Right atrium auricular region (tissue), 2 donors: Measurements from ENCODE around the gene LRIG1. TPM values are rescaled to one million over a fixed set of nuclear protein-coding genes. Genes with fewer than 3 reads are reported as not detected.

ENCODE experiments used
- DNase-seq: peaks from one replicate; pipeline ENCODE4 v3.0.0-alpha.2; 2019; ENCODE audit warnings: low spot score
- H3K27ac ChIP-seq, 2 donors: fragments of 200-600 bp; sonication (generic); 1 replicate in 1 of 2; 2 replicates in 1 of 2; pipeline ENCODE4 v1.5.1; 2016 to 2019
- H3K27me3 ChIP-seq, 2 donors: fragments of 200-600 bp; sonication (generic); one replicate each; pipeline versions ENCODE4 v1.5.1 to v1.6.0; 2017 to 2019
- H3K36me3 ChIP-seq: fragments of 200-600 bp; sonication (generic); one replicate; pipeline ENCODE4 v1.5.1; 2016
- H3K4me1 ChIP-seq, 2 donors: fragments of 200-600 bp; sonication (generic); one replicate each; pipeline versions ENCODE4 v1.5.1 to v1.6.0; 2017 to 2019
- H3K4me3 ChIP-seq, 2 donors: fragments of 200-600 bp; sonication (generic); 1 replicate in 1 of 2; 2 replicates in 1 of 2; pipeline ENCODE4 v1.5.1; 2017 to 2019; ENCODE audit warnings: mild to moderate bottlenecking in 1 of 2, moderate library complexity in 1 of 2
- H3K9me3 ChIP-seq, 2 donors: fragments of 200-600 bp; sonication (generic); one replicate each; pipeline ENCODE4 v1.5.1; 2019
- total RNA-seq, 2 donors: library from RNA; depleted of rRNA; stranded (reverse); fragments of >200 nt; gene quantifications; one replicate each; pipeline ENCODE4 v1.1.0, GENCODE V29; 2016
- TF ChIP-seq, protein P1 (sequence below), 2 donors: fragments of 200-600 bp; sonication (generic); IDR thresholded peaks; one replicate each; pipeline ENCODE4 v1.5.1; 2019; ENCODE audit warnings: antibody characterized with exemption in 2 of 2

Gene LRIG1
- total RNA-seq, 2 donors from 2014 or later: 147 to 179 TPM

DNA sequence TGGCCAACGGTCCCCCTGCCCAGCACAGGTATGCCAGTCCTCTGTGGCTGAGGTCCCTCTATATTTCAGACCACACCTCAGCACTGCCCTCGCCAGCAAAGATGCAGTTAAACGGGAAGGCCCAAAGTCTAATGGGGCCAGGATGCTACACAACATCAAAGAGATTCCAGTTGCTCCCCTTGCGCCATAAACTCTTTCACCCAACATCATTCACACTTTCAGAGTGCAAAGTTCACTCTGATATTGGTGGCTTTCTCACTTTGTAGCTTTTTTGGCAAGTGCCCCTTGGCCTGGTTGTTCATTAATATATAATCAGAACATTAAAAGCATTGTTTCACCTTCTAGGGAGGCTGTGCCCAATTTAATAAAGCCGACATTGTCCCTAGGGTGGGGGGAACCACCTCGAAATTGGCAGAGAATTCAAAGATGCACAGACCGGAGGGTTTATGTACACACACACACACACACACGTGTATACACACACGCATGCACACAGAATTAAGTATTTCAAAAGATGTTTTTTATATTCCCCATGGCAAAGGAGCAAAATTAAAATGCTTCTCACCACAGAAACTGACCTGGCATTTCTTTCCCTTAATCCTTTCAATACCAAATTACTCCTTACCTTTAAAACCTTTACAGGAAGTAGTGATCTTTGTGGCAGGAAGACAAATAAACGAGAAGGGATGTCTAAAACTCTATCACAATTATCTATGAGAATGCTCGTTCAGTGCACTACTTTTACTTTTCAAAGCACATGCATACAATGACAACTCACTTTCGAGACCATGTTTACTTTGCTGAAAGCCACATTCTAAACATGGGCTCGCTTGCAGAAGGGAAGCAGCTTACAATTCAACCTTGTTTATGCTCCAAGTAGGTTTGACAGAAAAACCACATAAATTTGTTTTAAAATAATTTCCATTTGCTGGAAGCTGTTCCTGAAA is 19.5 kb downstream of the LRIG1 start:
- peaks cover 0 to 95% of the 10 kb centered on the region in 2 donors for H3K4me1 ChIP-seq
- H3K27ac ChIP-seq: peak overlapping the region; percentile 93 to 97
- no peaks in the 10 kb centered on the region for H3K27me3 ChIP-seq
- no peak for DNase-seq
- H3K9me3 ChIP-seq: no peaks in the 10 kb centered on the region
- no peak overlapping the region for H3K4me3 ChIP-seq
- no peaks in the 10 kb centered on the region for H3K36me3 ChIP-seq
- TF ChIP-seq, protein P1, sequence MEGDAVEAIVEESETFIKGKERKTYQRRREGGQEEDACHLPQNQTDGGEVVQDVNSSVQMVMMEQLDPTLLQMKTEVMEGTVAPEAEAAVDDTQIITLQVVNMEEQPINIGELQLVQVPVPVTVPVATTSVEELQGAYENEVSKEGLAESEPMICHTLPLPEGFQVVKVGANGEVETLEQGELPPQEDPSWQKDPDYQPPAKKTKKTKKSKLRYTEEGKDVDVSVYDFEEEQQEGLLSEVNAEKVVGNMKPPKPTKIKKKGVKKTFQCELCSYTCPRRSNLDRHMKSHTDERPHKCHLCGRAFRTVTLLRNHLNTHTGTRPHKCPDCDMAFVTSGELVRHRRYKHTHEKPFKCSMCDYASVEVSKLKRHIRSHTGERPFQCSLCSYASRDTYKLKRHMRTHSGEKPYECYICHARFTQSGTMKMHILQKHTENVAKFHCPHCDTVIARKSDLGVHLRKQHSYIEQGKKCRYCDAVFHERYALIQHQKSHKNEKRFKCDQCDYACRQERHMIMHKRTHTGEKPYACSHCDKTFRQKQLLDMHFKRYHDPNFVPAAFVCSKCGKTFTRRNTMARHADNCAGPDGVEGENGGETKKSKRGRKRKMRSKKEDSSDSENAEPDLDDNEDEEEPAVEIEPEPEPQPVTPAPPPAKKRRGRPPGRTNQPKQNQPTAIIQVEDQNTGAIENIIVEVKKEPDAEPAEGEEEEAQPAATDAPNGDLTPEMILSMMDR (IDR thresholded peaks at IDR 0.05): no peak

DNA sequence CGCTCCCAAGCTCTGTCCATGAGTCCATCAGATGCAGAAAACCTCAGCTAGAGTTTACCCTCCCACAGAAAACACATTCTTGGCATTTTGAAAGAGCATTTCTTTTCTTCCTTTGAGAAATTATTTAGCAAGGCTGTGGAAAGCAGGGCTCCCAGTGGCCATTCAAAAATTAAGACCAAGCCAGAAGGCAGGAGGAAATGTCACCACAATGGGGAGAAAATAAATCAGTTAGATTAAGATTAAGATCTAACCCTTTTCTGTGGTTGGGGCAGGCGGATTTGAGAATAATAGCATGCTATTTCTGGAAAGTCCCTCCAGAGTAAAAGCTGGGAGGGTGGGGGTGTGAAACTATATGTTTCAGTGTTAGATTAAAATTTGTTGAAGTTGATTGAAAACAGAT is 20.2 kb downstream of the LRIG1 start:
- H3K27me3 ChIP-seq: no peaks in the 10 kb centered on the region
- no peak overlapping the region for H3K4me3 ChIP-seq
- H3K4me1 ChIP-seq: peaks cover 0 to 88% of the 10 kb centered on the region in 2 donors
- DNase-seq: no peak
- TF ChIP-seq, protein P1 (IDR thresholded peaks at IDR 0.05): no peak
- no peaks in the 10 kb centered on the region for H3K9me3 ChIP-seq
- H3K27ac ChIP-seq: peak overlapping the region; percentile 93 to 97
- H3K36me3 ChIP-seq: no peaks in the 10 kb centered on the region

DNA sequence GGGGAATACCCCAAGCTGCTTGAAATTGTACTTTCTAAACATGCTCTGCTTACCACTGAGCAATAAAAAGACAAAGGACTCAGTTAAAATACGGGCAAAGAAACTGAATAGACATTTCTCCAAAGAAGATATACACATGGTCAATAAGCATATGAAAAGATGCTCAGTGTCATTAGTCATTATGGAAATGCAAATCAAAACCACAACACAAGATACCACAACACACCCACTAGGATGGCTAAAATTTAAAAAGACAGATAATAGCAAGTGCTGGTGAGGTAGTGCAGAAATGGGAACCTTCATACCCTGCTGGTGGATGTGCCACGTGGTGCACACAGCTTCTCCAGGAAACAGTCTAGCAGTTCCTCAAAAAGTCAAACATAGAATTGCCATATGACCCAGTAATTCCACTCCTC is 21.3 kb downstream of the LRIG1 start:
- TF ChIP-seq, protein P1 (IDR thresholded peaks at IDR 0.05): no peak
- peaks cover 0 to 86% of the 10 kb centered on the region in 2 donors for H3K4me1 ChIP-seq

DNA sequence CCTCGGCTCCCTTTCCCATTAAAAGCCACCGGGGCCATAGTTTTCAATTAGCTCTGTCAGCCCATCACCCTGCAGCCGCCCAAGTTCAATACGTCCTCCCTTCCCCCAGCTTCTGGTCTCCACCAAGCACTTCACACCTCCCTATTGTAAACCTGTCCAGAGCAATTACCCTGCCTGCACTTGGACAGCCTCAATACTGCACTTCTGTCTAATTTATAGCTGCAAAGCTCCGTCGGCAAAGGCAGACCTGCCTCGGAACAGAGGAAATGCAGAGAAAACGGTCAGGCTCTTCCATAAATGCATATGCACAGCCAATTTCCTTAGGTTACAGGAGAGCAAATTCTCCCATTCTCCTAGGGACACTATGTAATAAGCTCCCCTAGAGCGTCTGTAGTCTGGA is 21.9 kb downstream of the LRIG1 start:
- DNase-seq: no peak
- H3K36me3 ChIP-seq: no peaks in the 10 kb centered on the region
- H3K9me3 ChIP-seq: no peaks in the 10 kb centered on the region
- H3K4me1 ChIP-seq: peaks cover 0 to 86% of the 10 kb centered on the region in 2 donors
- H3K27ac ChIP-seq: peak overlapping the region; percentile 93 to 97
- H3K4me3 ChIP-seq: no peak overlapping the region
- TF ChIP-seq, protein P1 (IDR thresholded peaks at IDR 0.05): no peak
- no peaks in the 10 kb centered on the region for H3K27me3 ChIP-seq

More for the DNA sequence above, 21.3 kb downstream of the LRIG1 start:
- Histone ChIP-seq H3K4me3 (no peak overlapping the region), H3K27me3 (no peaks in the 10 kb centered on the region), H3K36me3 (no peaks in the 10 kb centered on the region), H3K9me3 (no peaks in the 10 kb centered on the region), H3K27ac (peak overlapping the region; percentile 93 to 97)
- DNase-seq: no peak

DNA sequence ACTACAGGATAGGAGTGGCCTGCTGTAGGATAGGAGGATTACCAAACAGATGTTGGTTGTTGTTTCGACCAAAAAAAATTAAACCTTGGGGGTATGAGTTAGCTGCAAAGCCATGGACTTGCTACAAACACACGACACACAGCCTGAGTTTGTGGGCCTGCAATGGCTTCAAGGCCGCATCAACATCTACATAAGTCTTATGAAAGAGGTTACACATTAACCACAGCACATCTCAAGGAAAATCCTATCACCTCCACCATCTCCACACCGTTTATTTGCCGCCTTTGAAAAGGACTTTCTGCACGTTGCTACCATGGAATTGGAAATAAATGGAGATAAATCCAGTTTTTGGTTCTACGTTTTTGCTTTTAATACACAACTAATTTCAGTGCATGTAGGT is 23.0 kb downstream of the LRIG1 start:
- no peak for DNase-seq
- no peak overlapping the region for H3K4me3 ChIP-seq
- peak overlapping the region in 1 of 2 donors; percentile 97 for H3K27ac ChIP-seq
- H3K9me3 ChIP-seq: no peaks in the 10 kb centered on the region
- no peaks in the 10 kb centered on the region for H3K36me3 ChIP-seq
- peaks cover 0 to 86% of the 10 kb centered on the region in 2 donors for H3K4me1 ChIP-seq
- H3K27me3 ChIP-seq: no peaks in the 10 kb centered on the region
- TF ChIP-seq, protein P1 (IDR thresholded peaks at IDR 0.05): no peak
